ENCODE measurements around the gene PCBP3.

Gene PCBP3

GRCh38 chr21:45750936-45751335 lies 107.4 kb downstream of the PCBP3 start:
- H3K27ac ChIP-seq = no peak overlapping the region
- TF ChIP-seq ZFX (IDR thresholded peaks at IDR 0.05; ENCODE audit: borderline replicate concordance) = no peak
- TF ChIP-seq CTCF (IDR thresholded peaks at IDR 0.05) = no peak

GRCh38 chr21:45753445-45753844 lies 109.9 kb downstream of the PCBP3 start:
- TF ChIP-seq ZFX (IDR thresholded peaks at IDR 0.05; ENCODE audit: borderline replicate concordance) (no peak), CTCF (IDR thresholded peaks at IDR 0.05) (no peak)
- no peak overlapping the region for H3K27ac ChIP-seq

GRCh38 chr21:45756029-45756428 lies 112.5 kb downstream of the PCBP3 start:
- H3K27ac ChIP-seq = no peak overlapping the region
- TF ChIP-seq ZFX (IDR thresholded peaks at IDR 0.05; ENCODE audit: borderline replicate concordance) (no peak), CTCF (IDR thresholded peaks at IDR 0.05) (no peak)

- no peak overlapping the region for H3K27ac ChIP-seq
- TF ChIP-seq CTCF (IDR thresholded peaks at IDR 0.05) (no peak), ZFX (IDR thresholded peaks at IDR 0.05; ENCODE audit: borderline replicate concordance) (no peak)
Observed at GRCh38 chr21:45756669-45757068, 113.1 kb downstream of the PCBP3 start.

GRCh38 chr21:45761704-45762103 lies 118.2 kb downstream of the PCBP3 start:
- TF ChIP-seq CTCF (IDR thresholded peaks at IDR 0.05) (no peak), ZFX (IDR thresholded peaks at IDR 0.05; ENCODE audit: borderline replicate concordance) (no peak)
- H3K27ac ChIP-seq = no peak overlapping the region

GRCh38 chr21:45763074-45763473 lies 119.5 kb downstream of the PCBP3 start:
- no peak overlapping the region for H3K27ac ChIP-seq
- TF ChIP-seq ZFX (IDR thresholded peaks at IDR 0.05; ENCODE audit: borderline replicate concordance) = no peak
- no peak for TF ChIP-seq CTCF (IDR thresholded peaks at IDR 0.05)

GRCh38 chr21:45763506-45763905 lies 120.0 kb downstream of the PCBP3 start:
- H3K27ac ChIP-seq = no peak overlapping the region
- no peak for TF ChIP-seq CTCF (IDR thresholded peaks at IDR 0.05)
- TF ChIP-seq ZFX (IDR thresholded peaks at IDR 0.05; ENCODE audit: borderline replicate concordance) = no peak

Data from 22Rv1 (cell line).